Stomach (tissue), 4 donors: ENCODE measurements around the gene MYO5B.
"Not testable (repeated sequence)": the region's sequence is repeated elsewhere in the genome, so short reads cannot be mapped to it uniquely, and the experiment has no call there.

Experiments
- CTCF ChIP-seq, 7 experiments: fragments of 450-650 bp in 4 of 7; fragments of 200-600 bp in 3 of 7; sonication (generic) in 3 of 7; IDR thresholded peaks; one replicate each; pipeline ENCODE4 v1.5.1; 2016 to 2019; ENCODE audit warnings: antibody characterized with exemption in 7 of 7, control low read depth in 2 of 7, mild to moderate bottlenecking in 1 of 7
- EP300 ChIP-seq: sonication (generic); formaldehyde crosslinking; IDR thresholded peaks from one replicate; pipeline ENCODE4 v1.6.1; 2017; ENCODE audit warnings: antibody characterized with exemption
- POLR2A ChIP-seq, 4 donors: fragments of 450-650 bp; IDR thresholded peaks; one replicate each; pipeline ENCODE4 v1.6.1; 2016; ENCODE audit warnings: antibody characterized with exemption in 4 of 4, control low read depth in 2 of 4, mild to moderate bottlenecking in 1 of 4, moderate library complexity in 1 of 4
- POLR2AphosphoS5 ChIP-seq, 3 donors: sonication (generic); formaldehyde crosslinking; IDR thresholded peaks; one replicate each; pipeline ENCODE4 v1.6.1; 2016; ENCODE audit warnings: antibody characterized with exemption in 3 of 3

GRCh38 chr18:49800491-49800890, 394.5 kb downstream of the MYO5B start:
- not testable (repeated sequence) for TF ChIP-seq POLR2A (IDR thresholded peaks at IDR 0.05); EP300; CTCF (IDR thresholded peaks at IDR 0.05); POLR2AphosphoS5 (IDR thresholded peaks at IDR 0.05)
